ENCODE data around the gene OTOP2.

The OTOP2 gene

DNA sequence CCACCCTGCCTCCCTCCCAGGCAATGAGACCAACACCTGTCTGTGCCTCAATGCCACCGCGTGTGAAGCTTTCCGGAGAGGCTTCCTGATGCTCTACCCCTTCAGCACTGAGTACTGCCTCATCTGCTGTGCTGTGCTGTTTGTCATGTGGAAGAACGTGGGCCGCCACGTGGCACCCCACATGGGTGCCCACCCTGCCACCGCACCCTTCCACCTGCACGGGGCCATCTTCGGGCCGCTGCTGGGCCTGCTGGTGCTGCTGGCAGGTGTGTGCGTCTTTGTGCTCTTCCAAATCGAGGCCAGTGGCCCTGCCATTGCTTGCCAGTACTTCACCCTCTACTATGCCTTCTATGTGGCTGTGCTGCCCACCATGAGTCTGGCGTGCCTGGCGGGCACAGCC lies 22.6 kb downstream of the OTOP2 start:
- H3K4me3 ChIP-seq (ENCODE audit: low read depth, low read length) = no peak overlapping the region
- no peak for DNase-seq (ENCODE audit: low read depth)
- TF ChIP-seq, protein P1, sequence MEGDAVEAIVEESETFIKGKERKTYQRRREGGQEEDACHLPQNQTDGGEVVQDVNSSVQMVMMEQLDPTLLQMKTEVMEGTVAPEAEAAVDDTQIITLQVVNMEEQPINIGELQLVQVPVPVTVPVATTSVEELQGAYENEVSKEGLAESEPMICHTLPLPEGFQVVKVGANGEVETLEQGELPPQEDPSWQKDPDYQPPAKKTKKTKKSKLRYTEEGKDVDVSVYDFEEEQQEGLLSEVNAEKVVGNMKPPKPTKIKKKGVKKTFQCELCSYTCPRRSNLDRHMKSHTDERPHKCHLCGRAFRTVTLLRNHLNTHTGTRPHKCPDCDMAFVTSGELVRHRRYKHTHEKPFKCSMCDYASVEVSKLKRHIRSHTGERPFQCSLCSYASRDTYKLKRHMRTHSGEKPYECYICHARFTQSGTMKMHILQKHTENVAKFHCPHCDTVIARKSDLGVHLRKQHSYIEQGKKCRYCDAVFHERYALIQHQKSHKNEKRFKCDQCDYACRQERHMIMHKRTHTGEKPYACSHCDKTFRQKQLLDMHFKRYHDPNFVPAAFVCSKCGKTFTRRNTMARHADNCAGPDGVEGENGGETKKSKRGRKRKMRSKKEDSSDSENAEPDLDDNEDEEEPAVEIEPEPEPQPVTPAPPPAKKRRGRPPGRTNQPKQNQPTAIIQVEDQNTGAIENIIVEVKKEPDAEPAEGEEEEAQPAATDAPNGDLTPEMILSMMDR (conservative IDR thresholded peaks at IDR 0.05; ENCODE audit: low read depth, low read length) = no peak

DNA sequence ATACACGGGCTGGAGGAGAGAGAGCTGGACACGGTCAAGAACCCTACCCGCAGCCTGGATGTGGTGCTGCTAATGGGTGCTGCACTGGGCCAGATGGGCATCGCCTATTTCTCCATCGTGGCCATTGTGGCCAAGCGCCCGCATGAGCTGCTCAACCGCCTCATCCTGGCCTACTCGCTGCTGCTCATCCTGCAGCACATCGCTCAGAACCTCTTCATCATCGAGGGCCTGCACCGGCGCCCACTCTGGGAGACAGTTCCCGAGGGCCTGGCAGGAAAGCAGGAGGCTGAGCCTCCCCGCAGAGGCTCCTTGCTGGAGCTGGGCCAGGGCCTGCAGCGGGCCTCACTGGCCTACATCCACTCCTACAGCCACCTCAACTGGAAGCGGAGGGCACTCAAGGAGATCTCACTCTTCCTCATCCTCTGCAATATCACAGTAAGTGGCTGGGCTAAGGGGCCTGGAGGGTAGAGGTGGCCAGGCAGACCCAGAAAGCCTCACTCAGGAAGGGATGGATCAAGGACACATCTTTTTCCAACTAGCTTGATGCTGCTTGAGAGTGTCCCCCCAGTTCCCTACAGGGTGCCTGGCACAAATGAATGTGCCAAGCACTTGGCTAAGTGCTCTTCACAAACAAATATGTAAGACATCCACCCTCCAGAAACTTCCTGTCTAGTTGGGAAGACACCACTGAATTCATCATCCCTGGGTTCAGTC lies 23.1 kb downstream of the OTOP2 start:
- no peak overlapping the region for H3K4me3 ChIP-seq (ENCODE audit: low read depth, low read length)
- TF ChIP-seq, protein P1 (conservative IDR thresholded peaks at IDR 0.05; ENCODE audit: low read depth, low read length) = no peak
- no peak for DNase-seq (ENCODE audit: low read depth)

DNA sequence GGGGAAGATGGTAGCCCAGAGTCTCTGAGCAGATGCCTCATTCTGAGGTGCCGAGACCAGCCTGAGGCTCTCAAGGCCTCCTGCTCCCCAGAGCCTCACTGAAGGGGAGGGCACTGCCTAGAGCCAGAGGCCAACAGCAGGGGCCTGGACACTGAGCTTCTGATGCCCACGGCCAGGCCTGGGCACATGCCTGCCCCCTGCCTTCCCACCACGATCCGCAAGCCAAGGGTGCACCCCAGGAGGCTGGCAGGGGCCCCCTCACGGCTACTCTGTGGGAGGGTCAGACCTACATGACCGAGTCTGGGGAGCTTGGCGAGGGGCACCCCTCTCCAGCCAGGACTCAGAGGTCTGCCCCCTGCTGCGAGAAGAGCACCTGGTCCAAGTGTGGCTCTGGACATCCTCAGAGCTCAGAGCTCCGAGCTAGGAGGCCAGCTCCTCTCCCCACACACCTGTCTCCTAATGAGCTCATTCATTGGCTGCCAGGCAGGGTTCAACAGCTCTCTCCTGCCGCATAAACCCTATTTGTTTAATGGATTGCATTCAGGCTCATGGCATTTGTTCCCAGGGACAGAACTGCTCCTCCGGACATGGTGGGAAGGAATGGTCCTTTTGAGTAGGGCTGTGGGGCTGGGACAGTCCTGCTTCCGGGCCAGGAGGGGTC lies 25.5 kb downstream of the OTOP2 start:
- TF ChIP-seq, protein P1 (conservative IDR thresholded peaks at IDR 0.05; ENCODE audit: low read depth, low read length) = no peak
- H3K4me3 ChIP-seq (ENCODE audit: low read depth, low read length) = no peak overlapping the region
- DNase-seq (ENCODE audit: low read depth) = no peak

DNA sequence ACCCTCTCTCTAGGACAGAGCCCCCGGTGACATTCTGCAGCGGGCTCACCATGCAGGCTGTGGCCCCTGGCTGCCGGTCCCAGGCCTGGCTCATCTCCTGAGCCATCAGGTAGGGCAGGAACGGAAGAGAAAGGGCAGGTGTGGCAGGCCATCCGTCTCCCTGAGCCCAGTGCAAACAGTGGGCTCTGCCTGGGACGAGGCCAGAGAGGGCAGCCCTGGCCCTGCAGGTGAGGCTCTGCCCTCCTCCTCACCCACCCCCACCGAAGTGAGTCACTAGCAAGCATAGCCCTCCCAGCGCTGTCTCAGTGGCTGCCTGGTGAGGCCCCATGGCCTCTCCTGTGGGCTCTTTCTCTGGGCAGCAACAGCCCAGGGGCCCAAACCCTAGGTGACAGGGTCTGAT lies 26.1 kb downstream of the OTOP2 start:
- TF ChIP-seq, protein P1 (conservative IDR thresholded peaks at IDR 0.05; ENCODE audit: low read depth, low read length) = no peak
- DNase-seq (ENCODE audit: low read depth) = no peak
- no peak overlapping the region for H3K4me3 ChIP-seq (ENCODE audit: low read depth, low read length)

DNA sequence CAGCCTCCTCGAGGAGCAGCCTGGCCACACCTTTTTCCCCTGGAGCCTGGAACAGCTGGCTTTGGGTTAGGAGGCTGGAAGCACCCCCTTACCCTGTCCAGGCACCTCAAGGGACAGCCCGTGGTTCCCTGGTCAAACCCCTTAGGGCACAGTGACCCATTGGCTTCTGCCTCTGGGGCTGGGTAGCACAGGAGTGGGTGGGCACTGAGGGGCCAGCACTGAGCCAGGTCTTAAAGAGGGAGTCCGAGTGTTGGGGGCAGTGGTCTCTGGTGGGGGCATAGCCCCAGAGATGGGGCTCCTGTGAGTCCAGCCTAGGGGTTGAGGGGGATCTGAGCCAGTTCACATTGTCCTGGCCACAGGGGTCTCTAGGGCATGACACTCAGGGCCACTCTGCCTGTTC lies 27.0 kb downstream of the OTOP2 start:
- TF ChIP-seq, protein P1 (conservative IDR thresholded peaks at IDR 0.05; ENCODE audit: low read depth, low read length) = no peak
- no peak for DNase-seq (ENCODE audit: low read depth)
- no peak overlapping the region for H3K4me3 ChIP-seq (ENCODE audit: low read depth, low read length)

DNA sequence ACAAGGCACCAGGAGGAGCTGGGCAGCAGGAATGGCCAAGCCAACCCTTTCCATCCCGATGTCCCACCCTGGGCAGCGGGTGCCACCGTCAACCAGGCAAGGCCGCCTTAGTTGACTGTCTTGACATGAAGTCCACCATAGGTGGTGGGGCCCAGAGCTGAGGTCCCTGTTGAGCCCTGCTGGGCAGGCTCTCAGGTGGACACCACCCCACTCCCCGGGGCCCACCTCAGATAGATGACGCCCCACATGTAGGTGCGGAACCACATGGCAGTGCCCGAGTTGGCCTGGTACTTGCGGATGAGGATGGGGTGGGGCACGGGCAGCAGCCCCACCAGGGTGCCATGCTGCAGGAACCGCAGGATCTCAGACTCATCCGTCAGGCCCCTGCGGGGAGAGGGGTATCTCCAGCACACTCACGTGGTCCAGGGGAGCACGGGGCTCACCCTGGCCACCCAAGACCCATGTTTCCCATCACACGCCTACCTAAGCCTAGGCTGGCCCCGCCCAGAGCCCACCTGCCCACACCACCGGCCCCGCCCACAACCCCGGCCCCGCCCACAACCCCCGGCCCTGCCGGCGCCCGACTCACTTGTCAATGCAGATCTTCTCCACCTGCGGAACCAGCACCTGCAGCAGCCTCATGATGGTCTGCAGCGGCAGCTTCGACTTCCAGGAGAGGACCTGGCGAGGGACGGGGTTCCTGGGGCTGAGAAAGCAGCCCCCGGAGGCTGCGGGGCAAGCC lies 27.8 kb downstream of the OTOP2 start:
- DNase-seq (ENCODE audit: low read depth) = no peak
- TF ChIP-seq, protein P1 (conservative IDR thresholded peaks at IDR 0.05; ENCODE audit: low read depth, low read length) = no peak
- H3K4me3 ChIP-seq (ENCODE audit: low read depth, low read length) = no peak overlapping the region
